ENCODE measurements around the gene MYMX.
A peak's percentile ranks its signal among the peaks of the same experiment; 100 is the strongest.

MYMX gene

GRCh38 chr6:44221291-44221960, 4.7 kb downstream of the MYMX start:
- peak; percentile 71 for DNase-seq

- DNase-seq = no peak
Measured at GRCh38 chr6:44221961-44222335, 5.2 kb downstream of the MYMX start.

DNA sequence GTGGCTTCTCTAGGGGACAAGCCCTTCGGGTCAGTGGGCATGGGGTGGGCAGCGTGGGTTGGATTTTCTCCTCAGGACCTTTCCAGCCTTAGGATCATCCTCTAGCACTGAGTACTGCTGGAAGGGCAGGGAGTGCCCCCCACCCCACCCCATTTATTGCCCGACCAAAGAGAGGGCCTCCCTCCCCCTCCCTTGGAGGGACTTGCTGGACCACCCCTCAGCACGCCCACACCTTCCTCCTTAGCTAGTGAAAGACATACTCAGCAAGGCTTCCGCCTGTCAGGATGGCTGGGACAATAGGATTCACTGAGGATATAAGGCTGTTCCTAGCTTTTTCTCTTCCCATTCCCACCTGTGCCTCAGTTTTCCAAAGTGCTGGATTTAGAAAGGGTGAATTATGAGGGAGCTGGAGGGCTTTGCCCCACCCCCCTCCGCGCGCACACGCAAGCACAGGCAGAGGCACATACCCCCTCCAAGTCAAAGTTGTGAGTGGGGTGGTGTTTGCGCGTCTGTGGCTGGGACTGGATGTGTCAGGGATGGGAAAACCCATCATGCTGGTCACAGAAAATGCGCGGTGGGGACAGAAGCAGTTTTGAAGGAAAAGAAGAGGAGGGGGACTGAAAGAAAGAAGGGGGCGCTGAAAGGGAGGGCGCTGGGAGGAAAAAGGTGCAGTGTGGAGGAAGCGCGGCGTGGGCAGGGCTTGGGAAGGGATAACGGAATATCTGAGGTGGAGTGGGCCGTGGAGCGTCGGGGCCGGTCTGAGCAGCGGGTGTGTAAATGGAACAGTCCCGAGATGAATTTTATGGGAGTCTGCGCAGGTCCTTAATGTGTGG, 6.0 kb downstream of the MYMX start:
- no peak for DNase-seq

GRCh38 chr6:44223319-44224028, 6.7 kb downstream of the MYMX start, which contains the start of gene SLC29A1:
Gene SLC29A1 (plus strand): TSS chr6:44223595. CDS start chr6:44227314, 3,719 bp downstream.
- DNase-seq = peak; percentile 62

- DNase-seq = no peak
Measured at GRCh38 chr6:44224029-44224964, 7.6 kb downstream of the MYMX start.

DNA sequence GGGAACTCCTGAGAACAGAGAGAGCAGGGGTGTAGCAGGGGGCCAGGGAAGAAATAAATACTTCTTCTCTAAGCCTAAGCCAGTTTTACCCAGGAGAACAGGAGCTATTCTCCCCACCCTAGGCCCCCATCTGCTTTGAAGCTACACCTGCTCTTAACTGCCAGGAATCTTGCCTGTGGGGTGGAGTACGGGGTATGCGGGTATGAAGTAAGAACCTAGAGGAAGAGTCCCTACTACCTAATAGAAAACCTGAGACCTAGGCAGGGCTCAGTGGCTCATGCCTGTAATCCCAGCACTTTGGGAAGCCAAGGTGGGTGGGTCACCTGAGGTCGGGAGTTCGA, 8.2 kb downstream of the MYMX start:
- DNase-seq = no peak

GRCh38 chr6:44225579-44226325, 9.0 kb downstream of the MYMX start:
- no peak for DNase-seq

- DNase-seq = no peak
Measured at GRCh38 chr6:44226368-44227147, 9.8 kb downstream of the MYMX start.

GRCh38 chr6:44227148-44227793, 10.5 kb downstream of the MYMX start:
- no peak for DNase-seq

GRCh38 chr6:44228031-44228430, 11.3 kb downstream of the MYMX start:
- no peak for DNase-seq

GRCh38 chr6:44228433-44228832, 11.7 kb downstream of the MYMX start:
- no peak for DNase-seq

DNA sequence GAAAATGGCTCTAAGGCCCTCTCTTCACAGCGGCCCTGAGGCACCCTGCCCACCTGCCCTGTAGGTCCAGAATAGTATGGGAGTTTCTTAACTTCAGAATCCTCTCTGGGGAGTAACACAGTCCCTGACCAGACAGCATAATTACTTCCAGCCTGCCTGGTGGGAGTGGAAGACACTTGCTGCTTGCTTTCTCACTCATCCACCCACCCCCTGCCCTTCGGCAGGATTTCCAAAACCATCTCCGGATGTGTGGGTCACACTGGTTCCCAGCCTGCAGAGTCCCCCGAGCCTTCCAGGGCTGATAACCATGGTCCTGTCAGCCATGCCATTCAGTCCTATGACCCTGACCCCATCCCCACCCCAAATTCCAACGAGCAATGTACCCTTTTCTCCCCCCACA, 12.1 kb downstream of the MYMX start:
- no peak for DNase-seq

GRCh38 chr6:44229376-44230033, 12.8 kb downstream of the MYMX start:
- DNase-seq = no peak

DNA sequence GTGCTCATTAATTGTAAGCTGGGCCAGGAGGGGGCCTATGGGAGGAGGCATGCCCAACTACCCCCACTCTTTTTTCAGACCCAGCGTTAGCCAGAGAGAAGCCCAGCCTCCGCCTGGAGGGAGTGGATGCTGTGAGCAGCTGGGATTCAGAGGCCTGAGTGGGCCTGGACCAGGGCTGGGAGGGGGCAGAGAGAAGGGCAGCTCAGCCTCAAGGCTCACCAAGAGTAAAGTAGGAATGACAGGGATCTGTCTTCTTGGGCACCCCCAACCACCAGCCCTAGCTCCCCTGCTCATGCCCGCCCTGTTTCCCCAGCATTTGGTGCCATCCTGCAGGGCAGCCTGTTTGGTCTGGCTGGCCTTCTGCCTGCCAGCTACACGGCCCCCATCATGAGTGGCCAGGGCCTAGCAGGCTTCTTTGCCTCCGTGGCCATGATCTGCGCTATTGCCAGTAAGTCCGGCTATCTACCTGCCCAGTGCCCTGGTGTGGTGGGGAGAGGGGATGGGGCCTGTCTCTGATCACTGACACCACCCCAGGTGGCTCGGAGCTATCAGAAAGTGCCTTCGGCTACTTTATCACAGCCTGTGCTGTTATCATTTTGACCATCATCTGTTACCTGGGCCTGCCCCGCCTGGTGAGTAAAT, 13.4 kb downstream of the MYMX start:
- no peak for DNase-seq

DNA sequence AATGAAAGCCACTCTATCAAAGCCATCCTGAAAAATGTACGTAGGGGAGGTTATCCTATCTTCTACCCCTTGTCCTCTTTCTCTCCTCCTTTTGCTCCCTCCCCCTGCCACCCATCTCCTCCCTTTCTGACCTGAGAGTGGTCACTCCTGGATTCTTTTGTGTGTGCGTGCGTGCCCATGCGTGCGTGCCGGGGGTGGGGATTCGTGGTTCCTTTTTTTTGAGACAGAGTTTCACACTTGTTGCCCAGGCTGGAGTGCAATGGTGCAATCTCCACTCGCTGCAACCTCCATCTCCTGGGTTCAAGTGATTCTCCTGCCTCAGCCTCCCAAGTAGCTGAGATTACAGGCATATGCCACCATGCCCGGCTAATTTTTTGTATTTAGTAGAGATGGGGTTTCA, 14.7 kb downstream of the MYMX start:
- peak; percentile 52 for DNase-seq

DNA sequence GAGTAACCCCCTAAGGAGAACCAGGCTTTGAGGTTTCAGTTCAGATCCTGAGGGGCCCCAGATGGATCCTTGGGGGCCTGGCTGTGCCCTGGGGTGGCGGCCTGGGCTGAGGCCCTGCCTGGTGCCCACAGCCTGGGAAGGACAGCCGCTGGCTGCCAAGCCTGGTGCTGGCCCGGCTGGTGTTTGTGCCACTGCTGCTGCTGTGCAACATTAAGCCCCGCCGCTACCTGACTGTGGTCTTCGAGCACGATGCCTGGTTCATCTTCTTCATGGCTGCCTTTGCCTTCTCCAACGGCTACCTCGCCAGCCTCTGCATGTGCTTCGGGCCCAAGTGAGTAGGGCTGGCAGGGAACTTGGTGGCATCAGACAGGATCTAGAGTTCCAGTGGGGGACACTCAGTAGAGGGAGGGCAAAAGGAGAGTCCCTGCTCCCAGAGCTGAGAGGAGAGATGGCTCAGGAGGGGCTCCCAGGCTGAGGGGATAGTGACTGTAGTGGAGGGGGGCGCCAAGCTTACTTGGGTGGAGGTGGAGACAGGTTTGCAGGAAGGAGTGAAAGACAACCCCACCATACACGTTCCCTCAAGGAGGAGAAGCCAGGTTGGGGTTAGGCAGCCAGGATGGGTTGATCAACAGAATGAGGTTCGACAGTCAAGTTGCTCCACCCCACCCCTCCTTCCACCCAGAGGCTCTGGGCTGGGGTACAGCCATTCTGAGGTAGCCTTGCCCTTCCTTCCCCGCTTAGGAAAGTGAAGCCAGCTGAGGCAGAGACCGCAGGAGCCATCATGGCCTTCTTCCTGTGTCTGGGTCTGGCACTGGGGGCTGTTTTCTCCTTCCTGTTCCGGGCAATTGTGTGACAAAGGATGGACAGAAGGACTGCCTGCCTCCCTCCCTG, 16.2 kb downstream of the MYMX start:
- DNase-seq = no peak

DNA sequence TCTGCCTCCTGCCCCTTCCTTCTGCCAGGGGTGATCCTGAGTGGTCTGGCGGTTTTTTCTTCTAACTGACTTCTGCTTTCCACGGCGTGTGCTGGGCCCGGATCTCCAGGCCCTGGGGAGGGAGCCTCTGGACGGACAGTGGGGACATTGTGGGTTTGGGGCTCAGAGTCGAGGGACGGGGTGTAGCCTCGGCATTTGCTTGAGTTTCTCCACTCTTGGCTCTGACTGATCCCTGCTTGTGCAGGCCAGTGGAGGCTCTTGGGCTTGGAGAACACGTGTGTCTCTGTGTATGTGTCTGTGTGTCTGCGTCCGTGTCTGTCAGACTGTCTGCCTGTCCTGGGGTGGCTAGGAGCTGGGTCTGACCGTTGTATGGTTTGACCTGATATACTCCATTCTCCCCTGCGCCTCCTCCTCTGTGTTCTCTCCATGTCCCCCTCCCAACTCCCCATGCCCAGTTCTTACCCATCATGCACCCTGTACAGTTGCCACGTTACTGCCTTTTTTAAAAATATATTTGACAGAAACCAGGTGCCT, 16.9 kb downstream of the MYMX start:
- DNase-seq = peak; percentile 75
